ENCODE results near the gene PADI3.

PADI3 gene

DNA sequence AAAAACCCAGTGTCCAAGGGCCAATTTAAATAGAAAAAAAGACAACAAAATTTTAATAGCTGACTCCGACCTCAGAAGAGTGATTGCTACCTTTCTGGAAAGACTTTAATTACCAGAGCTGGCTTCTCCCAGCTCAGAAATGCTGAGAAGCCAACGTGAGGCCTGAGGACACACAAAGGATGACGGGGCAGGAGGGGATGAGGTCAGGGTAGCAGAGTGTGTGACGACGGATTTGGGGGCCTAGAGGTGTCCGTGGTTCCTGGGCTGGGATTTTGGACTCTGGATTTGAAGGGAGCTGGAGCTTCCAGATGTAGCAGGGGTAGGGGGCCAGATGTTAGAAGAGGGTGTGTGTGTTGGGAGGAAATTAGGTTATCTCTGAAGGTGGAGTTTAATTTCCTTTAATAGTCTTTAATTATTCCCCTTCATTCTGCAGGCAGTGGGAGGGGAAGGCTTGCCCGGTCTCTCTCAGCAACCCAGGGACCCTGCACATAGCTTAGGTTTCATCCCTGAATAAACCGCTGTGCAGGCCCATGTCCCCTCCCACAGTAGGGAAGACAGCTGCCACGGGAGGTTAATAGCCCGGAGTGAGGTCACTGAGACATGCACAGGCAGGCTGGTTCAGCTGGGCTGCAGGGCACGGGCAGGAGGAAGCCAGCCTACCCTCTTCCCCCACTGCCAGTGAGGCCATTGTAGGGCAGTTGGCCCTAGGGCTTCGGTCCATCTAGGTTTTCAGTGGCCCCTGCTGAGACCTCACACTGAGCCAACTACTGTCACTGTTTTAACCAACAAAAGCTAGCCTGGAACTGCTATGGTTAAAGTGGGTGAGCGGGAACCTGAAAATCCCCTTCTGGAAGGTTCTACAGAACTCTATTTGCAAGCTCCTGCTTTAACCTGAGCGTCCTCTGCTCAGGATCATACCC lies 3.8 kb upstream of the PADI3 start:
- DNase-seq: no peak

DNA sequence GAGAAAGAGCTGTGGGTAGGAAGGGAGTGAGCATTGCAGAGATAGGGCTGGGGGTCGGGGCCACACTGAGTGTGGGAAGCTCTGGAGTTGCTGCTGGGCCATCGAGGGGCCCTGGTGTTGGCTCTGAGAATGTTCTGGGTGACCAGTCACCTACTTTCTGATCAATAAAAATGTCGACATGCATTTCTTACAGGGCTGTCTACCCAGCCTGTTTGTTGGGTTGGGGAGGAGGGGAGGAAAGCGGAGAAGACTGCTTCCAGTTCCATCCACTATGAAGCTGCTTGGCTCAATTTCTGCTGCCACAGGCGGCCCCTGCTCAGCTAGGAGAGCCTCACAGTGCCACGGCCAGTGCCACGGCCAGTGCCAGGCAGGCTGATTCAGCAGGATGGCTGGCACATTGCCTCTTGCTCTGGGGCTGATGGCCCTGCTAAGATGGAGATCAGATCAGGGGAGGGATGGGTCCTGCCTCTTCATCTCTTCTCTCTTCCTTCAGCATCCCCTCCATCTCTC lies 3.0 kb upstream of the PADI3 start:
- no peak for DNase-seq

DNA sequence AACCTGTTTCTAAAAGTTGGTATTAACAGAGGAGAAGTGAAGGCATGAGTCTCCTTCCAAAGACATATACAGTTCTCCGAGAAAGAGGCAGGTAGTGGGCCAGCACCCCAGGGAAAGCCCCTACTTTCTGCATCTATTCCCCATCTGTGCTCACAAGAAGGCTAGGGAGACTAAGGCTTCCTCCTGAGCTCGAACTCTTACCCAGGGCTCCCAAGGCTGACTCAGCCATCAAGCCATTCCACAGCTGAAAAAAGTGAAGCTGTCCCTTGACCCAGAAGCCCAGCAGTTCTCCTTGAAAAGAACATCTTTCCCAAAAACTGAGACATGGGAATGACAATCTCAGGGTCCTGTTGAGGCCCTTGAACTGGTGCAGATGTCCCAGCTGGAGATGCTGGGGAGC lies 1.9 kb upstream of the PADI3 start:
- no peak for DNase-seq

DNA sequence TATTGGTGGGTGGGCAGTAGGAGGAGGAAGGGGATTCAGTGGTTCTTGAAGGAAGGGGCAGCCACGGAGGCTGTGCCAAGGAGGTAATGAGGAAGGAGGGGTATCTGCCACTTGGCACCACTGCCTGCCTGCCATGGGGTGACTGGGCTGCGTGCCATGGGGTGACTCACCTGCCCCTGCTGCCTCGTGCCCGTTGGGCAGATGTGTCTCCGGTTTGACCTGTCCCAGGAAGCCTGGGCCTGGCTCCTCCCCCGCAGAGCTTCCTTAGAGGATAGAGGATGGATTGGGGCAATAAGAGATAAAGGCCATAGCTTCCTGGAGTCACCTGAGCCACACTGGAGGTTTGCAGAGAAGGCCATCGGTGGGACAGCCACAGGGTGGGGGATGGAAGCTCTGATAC lies 1.7 kb downstream of the PADI3 start:
- no peak for DNase-seq

DNA sequence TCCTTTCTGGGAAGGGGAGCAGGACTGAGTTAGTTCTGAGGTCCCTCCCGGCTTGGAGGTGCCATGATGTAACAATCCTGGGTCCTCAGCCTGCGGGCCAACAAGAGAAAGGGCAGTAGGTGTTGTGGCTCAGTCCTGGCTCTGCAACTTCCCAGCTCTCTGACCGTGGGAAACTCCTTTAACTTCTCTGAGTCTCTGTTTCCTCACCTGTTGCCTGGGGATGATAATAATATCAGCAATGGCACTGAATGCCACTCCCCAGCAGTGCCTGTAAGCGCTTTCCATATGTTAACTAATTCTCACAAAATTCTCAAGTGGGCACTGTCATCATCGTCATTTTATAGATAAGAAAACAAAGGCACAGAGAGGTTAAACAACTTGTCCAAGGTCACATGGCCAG lies 2.3 kb downstream of the PADI3 start:
- no peak for DNase-seq

GRCh38 chr1:17251701-17252376 lies 2.9 kb downstream of the PADI3 start:
- no peak for DNase-seq

GRCh38 chr1:17255336-17255735 lies 6.4 kb downstream of the PADI3 start:
- no peak for DNase-seq

DNA sequence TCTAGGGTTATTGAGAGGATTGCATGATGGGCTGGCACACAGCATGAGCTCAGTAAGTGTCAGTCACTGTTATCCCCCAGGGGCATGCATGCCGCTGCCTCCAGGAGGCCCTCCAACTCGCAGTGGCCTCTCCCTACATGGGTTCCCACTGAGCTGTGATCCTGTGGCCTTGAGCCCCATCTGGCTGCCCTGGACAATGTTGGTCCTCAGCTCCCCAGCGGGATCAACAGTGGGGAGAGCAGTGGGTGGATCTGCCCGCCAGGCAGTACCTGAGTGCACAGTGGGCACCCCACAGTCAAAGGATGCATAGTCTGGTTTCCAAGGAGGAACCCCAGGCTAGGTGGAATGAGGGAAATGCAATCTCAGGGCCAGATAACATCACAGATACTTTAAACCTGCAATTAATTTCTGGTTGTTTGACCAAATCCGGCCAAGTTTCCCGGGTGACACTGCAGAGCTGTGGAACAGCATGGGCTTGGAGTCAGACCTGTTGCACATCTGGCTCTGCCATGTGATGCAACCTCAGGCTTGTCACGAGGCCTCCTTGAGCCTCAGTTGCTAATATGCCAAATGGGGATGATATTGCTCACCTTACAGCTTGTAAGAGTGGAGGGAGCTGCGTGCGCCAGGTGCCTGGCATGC lies 9.3 kb downstream of the PADI3 start:
- DNase-seq: no peak

DNA sequence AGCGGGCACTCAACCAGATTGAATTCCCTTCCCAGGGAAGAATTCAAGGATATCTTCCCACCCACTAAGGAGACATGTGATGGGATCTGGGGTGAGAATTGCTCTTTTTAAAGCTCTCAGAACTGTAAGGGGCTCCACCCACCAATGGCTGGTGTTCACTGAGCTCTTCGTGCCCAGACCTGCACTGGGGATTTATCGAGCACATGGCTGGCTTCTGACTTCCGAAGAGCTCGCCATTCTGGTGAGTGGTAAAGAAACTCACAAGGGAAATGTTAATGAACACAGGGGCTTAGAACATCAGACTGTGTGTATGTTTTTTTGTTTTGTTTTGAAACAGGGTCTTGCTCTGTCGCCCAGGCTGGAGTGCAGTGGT lies 9.8 kb downstream of the PADI3 start:
- no peak for DNase-seq

GRCh38 chr1:17259233-17259873 lies 10.5 kb downstream of the PADI3 start:
- DNase-seq: no peak

DNA sequence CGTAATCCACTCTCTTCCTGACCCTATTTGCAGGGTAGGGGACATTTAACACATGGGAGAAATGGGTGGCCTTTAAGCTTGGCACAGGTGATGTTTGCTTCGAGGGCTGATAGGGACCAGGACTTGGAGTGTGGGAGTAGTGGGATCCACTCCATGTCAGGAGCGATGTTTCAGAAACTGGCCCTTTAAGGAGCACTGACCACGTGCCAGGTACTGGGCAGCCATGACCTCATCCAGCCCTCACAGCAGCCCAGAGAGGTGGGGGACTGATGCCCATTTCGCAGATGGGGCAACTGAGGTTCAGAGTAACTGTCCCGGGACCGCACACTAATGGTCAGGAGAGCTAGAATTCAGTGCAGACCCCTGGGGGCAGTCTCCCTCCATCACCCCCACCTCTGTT lies 11.4 kb downstream of the PADI3 start:
- DNase-seq: no peak

DNA sequence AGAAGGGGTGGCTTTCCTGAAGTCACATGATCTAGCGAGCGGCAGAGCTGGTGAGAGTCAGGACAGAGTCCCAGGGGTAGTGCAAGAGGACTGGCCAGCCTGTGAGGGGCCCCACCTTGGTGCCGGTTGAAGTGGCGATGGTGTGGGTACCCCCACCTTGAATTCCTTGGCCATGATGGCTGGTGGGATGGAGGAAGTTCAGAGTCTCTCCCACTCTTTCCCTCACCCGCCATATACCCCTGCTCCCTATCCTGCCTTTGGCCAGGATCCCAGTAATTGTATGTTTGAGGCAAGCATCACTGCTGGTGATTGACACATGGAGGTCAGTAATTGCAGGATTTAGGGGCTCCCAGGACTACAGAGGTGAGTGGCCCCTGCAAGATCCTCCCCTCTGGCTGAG lies 11.8 kb downstream of the PADI3 start:
- DNase-seq: no peak

DNA sequence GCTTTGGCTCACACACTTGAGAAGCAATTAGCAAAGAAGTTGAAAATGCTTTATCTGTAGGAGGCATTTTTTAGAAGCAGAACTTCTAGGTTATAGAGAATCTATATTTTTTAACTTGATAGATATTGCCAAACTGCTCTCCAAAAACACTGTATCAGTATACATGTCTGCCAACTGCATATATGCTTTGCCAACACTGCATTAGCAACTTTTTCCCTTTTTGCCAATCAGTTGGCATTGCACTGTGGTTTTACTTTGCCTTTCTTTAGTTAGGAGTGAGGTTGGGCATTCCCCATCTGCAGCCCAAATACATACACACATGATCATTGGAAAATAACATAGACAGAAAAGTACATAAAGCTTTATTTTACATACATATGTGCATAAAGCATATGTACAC lies 15.0 kb downstream of the PADI3 start:
- DNase-seq: no peak

DNA sequence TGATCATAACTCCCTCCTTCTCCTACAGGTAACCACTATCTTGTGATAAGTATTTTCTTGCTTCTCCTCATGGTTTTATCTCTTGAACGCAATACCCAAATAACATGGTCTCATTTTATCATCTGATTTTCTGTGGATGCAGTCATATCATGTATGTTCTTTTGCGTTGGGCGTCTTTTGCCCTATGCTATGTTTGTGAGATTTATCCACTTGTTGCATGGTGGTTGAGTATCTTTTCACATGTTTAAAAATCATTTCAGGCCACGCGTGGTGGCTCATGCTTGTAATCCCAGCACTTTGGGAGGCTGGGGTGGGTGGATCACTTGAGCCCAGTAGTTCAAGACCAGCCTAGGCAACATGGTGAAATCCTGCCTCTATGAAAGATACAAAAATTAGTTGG lies 15.6 kb downstream of the PADI3 start:
- no peak for DNase-seq

- DNase-seq: no peak
Observed at GRCh38 chr1:17265162-17265561, 16.3 kb downstream of the PADI3 start.

DNA sequence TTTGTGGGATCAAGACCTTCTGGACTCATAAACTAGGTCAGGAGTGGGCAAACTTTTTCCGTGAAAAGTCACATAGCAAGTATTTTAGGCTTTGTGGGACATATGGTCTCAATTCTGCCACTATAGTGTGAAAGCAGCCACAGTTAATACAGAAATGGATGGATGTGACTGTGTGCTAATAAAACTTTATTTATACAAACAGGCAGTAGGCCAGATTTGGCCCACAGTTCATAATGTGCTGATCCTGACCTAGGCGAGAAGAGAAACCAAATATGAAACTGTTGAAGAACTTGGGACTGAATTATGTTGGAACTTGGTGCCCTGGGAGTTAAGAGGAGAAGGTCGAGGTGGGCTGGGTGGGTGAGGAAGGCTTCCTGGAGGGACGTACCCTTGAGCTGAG lies 17.1 kb downstream of the PADI3 start:
- no peak for DNase-seq

GRCh38 chr1:17270891-17271765 lies 22.2 kb downstream of the PADI3 start:
- DNase-seq: no peak

- DNase-seq: no peak
Observed at GRCh38 chr1:17272066-17272465, 23.2 kb downstream of the PADI3 start.

DNA sequence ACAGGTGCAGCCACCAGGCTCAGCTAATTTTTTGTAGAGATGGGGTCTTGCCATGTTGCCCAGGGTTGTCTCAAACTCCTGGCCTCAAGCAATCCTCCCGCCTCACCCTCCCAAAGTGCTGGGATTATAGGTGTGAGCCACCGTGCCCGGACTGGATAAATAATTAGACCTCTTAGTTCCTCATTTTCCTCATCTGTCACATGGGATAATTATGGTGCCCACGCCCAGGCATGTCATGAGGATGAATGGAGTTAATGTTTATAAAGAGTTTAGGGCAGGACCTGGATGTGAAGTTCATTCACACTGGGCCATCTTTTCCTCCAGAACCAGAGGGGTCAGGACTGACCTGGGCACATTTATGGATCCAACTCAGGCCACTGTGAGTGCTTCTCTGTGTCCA lies 23.7 kb downstream of the PADI3 start:
- no peak for DNase-seq

- no peak for DNase-seq
Observed at GRCh38 chr1:17273096-17273495, 24.2 kb downstream of the PADI3 start.

DNA sequence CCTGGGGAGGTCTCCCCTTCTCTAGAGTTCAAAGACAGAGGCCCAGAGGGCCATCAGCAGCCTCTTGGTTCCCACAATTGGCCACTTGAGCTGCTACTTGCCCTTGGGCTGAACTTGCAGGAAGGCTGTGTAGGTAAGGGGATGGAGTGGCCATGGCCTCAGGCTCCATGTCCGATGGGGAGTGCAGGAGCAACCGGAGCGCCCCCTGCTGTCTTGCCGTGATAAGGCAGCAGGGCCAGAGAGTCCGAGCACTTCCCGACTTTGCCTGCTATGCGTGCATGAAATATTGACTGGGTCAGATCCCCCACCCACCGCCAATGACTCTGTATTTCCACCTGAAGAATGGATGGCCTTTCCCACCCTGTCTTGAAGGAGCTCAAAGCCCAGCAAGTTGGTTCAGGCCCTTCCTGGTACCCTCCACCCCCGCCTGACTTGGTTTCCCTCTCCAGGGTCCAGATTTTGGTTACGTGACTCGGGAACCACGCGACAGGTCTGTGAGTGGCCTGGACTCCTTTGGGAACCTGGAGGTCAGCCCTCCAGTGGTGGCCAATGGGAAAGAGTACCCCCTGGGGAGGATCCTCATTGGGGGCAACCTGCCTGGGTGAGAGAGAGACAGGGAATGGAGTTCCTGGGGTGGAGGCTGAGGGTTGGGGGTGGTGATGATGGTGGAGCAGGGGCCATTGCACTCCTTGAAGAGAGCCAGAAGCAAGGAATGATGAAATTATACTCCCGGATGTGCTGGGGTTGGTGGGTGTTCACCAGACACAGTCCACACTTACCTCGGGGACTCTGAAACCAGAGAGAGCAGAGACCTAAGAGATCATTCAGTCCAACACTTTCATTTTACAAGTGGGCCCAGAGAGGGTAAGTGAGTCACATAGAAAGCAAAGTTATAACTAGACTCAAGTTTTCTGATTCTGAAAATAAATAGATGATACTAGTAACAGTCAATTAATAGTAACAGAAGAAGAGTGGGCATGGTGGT lies 25.6 kb downstream of the PADI3 start:
- DNase-seq: no peak
